ENCODE data around the gene ZP1.

- TF ChIP-seq CTCF (conservative IDR thresholded peaks at IDR 0.05; ENCODE audit: low read depth, low read length) (no peak), EZH2 (IDR thresholded peaks at IDR 0.05; ENCODE audit: borderline replicate concordance, low read depth, low read length, poor library complexity, severe bottlenecking) (no peak)
Measured at GRCh38 chr11:60825790-60826189, 41.6 kb upstream of the ZP1 start.

All from A673 (cell line).